Dendritic cell treated with granulocyte-macrophage colony-stimulating factor and Interleukin-4, amounts not matched to agents 40 ng/mL and 50 ng/mL, for 4 days (primary cell): ENCODE data around the gene CCDC183.
"Not testable (repeated sequence)": the region's sequence is repeated elsewhere in the genome, so short reads cannot be mapped to it uniquely, and the experiment has no call there.

Source experiments
- H3K27ac Mint-ChIP-seq: one replicate; pipeline ENCODE4 v1.8.0; 2022; ENCODE audit warnings: mild to moderate bottlenecking, mixed read lengths
- H3K27me3 Mint-ChIP-seq: one replicate; pipeline ENCODE4 v1.8.0; 2022; ENCODE audit warnings: mild to moderate bottlenecking, mixed read lengths
- H3K36me3 Mint-ChIP-seq: one replicate; pipeline ENCODE4 v1.8.0; 2022; ENCODE audit warnings: low read depth, mixed read lengths
- H3K4me1 Mint-ChIP-seq: one replicate; pipeline ENCODE4 v1.8.0; 2022; ENCODE audit warnings: low read depth, mixed read lengths
- H3K4me3 Mint-ChIP-seq: one replicate; pipeline ENCODE4 v1.8.0; 2022; ENCODE audit warnings: mild to moderate bottlenecking, moderate library complexity, mixed read lengths
- H3K9me3 Mint-ChIP-seq: one replicate; pipeline ENCODE4 v1.8.0; 2022; ENCODE audit warnings: mixed read lengths
- intact Hi-C: fragments of 100-400 bp; cut with micrococcal nuclease; formaldehyde crosslinking; loops from one replicate; pipeline ENCODE4 v1.15.0; 2022

Gene CCDC183

GRCh38 chr9:136835162-136835931 is 39.2 kb downstream of the CCDC183 start:
- Mint-ChIP-seq H3K36me3 (peaks cover 92% of the 10 kb centered on the region), H3K4me1 (peaks cover 7% of the 10 kb centered on the region), H3K27ac (no peak overlapping the region), H3K9me3 (no peaks in the 10 kb centered on the region), H3K4me3 (no peak overlapping the region), H3K27me3 (no peaks in the 10 kb centered on the region)
- intact Hi-C loops, result no loop called here

DNA sequence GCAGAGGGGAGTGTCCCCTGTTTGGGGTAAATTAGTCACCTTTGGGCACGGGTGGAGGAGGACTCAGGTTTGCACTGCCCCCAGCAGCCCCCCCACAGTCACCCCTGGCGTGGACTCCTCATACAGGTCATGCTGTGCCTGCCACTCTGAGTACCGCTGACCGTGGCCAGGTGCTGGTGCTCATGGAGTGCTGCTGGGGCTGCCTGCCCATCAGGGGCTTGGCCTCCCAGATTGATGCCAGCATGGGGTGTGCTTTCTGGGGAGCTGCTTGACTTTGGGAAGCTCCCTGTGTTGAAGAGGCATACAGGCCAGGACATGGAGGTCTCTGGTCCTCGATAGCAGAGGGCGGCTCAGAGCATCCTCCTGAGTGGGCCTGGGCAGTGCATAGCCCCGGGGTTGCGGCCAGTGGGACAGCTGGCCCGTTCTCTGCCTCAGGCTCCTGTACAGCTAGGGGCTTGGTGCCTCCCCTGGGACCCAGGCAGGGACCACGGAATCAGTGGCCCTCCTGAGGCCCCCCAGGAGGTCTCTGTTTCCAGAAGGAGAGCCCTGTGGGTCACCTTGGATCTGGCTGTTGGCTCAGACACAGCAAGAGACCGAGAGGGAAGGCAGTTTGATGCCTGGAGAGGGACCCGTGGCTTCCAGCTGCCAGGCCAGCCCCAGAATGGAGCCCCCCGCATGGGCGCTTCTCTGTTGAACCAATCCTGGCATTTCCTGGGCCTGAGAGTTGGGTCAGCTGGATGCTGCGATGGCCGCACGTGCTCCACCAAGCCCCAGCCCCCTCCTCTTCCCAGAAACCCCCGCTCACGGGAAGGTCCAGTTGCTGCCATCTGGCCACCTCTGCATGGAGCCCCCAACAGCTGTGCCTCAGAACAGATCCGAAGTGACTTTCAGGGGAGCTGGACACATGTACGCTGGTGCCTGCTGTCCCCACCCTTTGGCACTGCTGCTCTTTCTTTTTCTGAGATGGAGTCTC is 40.1 kb downstream of the CCDC183 start:
- no peaks in the 10 kb centered on the region for H3K27me3 Mint-ChIP-seq
- H3K36me3 Mint-ChIP-seq, result peaks cover 92% of the 10 kb centered on the region

GRCh38 chr9:136837146-136837855 is 41.2 kb downstream of the CCDC183 start:
- Mint-ChIP-seq H3K9me3 (no peaks in the 10 kb centered on the region), H3K4me3 (no peak overlapping the region), H3K27me3 (peaks cover 3% of the 10 kb centered on the region), H3K27ac (no peak overlapping the region), H3K36me3 (peaks cover 83% of the 10 kb centered on the region), H3K4me1 (peaks cover 25% of the 10 kb centered on the region)
- intact Hi-C loops, result no loop called here

More for the DNA sequence above, 40.1 kb downstream of the CCDC183 start:
- H3K27ac Mint-ChIP-seq, result no peak overlapping the region
- H3K4me1 Mint-ChIP-seq, result peaks cover 14% of the 10 kb centered on the region
- H3K4me3 Mint-ChIP-seq, result no peak overlapping the region
- H3K9me3 Mint-ChIP-seq, result no peaks in the 10 kb centered on the region
- intact Hi-C loops, result no loop called here

DNA sequence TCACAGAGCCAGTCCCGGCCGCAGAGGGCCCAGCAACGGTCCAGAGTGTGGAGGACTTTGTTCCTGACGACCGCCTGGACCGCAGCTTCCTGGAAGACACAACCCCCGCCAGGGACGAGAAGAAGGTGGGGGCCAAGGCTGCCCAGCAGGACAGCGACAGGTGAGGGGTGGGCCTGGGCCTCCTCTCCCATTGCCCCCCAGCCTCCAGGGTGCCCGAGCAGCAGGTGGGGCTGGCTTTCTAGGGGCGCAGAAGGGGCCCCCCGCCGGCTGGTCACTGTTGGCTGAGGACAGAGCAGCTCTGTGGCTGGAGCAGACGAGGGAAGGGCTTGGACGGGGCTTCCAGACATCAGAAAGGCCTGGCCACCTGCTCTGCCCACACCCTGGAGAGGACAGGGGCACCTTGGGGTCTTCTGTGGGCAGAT is 41.7 kb downstream of the CCDC183 start:
- intact Hi-C loops, H3K27me3 Mint-ChIP-seq, H3K9me3 Mint-ChIP-seq, H3K4me3 Mint-ChIP-seq, H3K27ac Mint-ChIP-seq: not testable (repeated sequence)
- Mint-ChIP-seq H3K36me3 (peaks cover 78% of the 10 kb centered on the region), H3K4me1 (peaks cover 28% of the 10 kb centered on the region)

DNA sequence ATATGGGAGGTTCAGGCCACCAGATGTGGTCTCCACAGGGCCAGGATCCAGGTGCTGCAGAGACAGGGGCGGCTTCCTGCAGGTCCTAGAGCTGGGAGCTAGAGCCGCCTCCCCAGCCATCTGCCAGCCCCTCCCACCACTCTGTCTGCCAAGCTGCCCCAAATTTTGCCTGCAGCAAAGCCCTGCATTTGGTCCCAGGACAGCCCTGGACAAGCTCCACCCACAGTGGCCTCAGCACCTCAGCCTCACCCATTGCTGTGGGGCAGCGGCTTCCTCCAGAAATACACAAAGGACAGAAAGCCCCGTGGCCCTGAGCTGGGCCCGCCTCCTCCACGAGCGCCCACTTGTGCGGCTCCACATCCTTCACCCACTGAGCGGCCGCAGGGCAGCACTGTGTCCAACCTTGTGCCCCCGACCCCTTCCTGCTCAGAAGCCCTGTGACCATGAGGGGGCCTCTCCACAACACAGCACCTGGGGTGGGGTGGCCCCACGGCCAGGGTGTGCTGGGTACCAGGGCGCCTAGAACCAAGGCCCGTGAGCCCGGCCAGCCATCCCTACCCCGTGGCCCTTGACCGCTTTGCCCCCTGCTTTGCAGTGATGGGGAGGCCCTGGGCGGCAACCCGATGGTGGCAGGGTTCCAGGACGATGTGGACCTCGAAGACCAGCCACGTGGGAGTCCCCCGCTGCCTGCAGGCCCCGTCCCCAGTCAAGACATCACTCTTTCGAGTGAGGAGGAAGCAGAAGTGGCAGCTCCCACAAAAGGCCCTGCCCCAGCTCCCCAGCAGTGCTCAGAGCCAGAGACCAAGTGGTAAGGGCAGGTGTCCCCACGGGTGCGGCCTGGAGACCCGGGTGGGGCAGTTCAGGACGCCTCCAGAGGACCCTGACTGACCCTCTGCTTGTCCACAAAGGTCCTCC is 42.4 kb downstream of the CCDC183 start:
- intact Hi-C loops, result no loop called here
- peaks cover 31% of the 10 kb centered on the region for H3K4me1 Mint-ChIP-seq
- no peaks in the 10 kb centered on the region for H3K9me3 Mint-ChIP-seq
- H3K27ac Mint-ChIP-seq, result no peak overlapping the region
- H3K36me3 Mint-ChIP-seq, result peaks cover 75% of the 10 kb centered on the region
- H3K27me3 Mint-ChIP-seq, result peaks cover 12% of the 10 kb centered on the region
- H3K4me3 Mint-ChIP-seq, result no peak overlapping the region

- Mint-ChIP-seq H3K27me3 (peaks cover 18% of the 10 kb centered on the region), H3K4me3 (no peak overlapping the region), H3K27ac (no peak overlapping the region), H3K36me3 (peaks cover 66% of the 10 kb centered on the region), H3K9me3 (no peaks in the 10 kb centered on the region), H3K4me1 (peaks cover 36% of the 10 kb centered on the region)
- intact Hi-C loops, result no loop called here
Measured at GRCh38 chr9:136839229-136840139, 43.3 kb downstream of the CCDC183 start.

GRCh38 chr9:136840140-136840876 is 44.2 kb downstream of the CCDC183 start:
- Mint-ChIP-seq H3K9me3 (no peaks in the 10 kb centered on the region), H3K27me3 (peaks cover 22% of the 10 kb centered on the region), H3K4me1 (peaks cover 36% of the 10 kb centered on the region), H3K27ac (no peak overlapping the region), H3K36me3 (peaks cover 61% of the 10 kb centered on the region), H3K4me3 (no peak overlapping the region)
- intact Hi-C loops, result no loop called here

GRCh38 chr9:136840877-136841645 is 44.9 kb downstream of the CCDC183 start:
- no peak overlapping the region for H3K27ac Mint-ChIP-seq
- no peaks in the 10 kb centered on the region for H3K9me3 Mint-ChIP-seq
- peaks cover 53% of the 10 kb centered on the region for H3K36me3 Mint-ChIP-seq
- peaks cover 28% of the 10 kb centered on the region for H3K27me3 Mint-ChIP-seq
- no peak overlapping the region for H3K4me3 Mint-ChIP-seq
- H3K4me1 Mint-ChIP-seq, result peaks cover 36% of the 10 kb centered on the region
- intact Hi-C loops, result no loop called here

GRCh38 chr9:136841646-136842379 is 45.7 kb downstream of the CCDC183 start:
- H3K27me3 Mint-ChIP-seq, result peaks cover 33% of the 10 kb centered on the region
- H3K4me1 Mint-ChIP-seq, result peaks cover 41% of the 10 kb centered on the region
- H3K9me3 Mint-ChIP-seq, H3K27ac Mint-ChIP-seq, intact Hi-C loops: not testable (repeated sequence)
- peak overlapping the region; percentile 78 for H3K4me3 Mint-ChIP-seq
- H3K36me3 Mint-ChIP-seq, result peaks cover 51% of the 10 kb centered on the region

DNA sequence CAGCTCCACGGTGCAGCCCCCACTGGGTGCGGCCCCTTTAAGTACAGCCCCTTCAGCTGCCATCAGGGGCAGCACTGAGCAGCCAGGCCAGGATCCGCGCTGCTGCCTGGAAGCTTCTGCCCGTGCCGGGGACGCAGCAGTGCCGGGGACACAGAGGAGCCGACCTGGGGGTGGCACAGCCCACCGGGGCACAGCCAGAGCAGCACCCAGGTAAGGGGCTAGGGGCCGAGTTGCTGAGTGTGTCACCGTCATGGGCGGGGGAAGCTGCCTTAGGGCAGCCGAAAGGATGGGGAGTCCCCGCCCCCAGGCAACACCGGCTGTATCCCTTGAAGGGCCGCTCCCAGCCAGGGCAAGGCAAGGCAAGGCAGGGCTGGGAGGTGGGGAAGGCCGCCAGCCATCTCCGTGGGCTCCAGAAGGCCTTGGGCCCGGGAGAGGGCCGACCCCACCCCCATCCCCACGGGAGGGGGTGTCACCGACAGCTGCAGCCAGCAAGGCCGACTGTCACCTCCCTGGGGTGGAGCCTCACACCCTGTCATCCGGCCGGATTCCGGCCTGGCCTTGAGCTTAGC is 46.3 kb downstream of the CCDC183 start, which contains the start of gene AJM1:
TSS of gene AJM1 (plus strand) at position 99 of the 569 bp plus-strand sequence. CDS start 1,937 bp downstream, outside the sequence.
- Mint-ChIP-seq H3K27me3 (peaks cover 37% of the 10 kb centered on the region), H3K4me3 (peak within 1 kb of the TSS; percentile 78), H3K36me3 (peaks cover 46% of the 10 kb centered on the region), H3K4me1 (peaks cover 48% of the 10 kb centered on the region)
- intact Hi-C loops, H3K27ac Mint-ChIP-seq, H3K9me3 Mint-ChIP-seq: not testable (repeated sequence)
